ENCODE results near the gene CHRNA1.
A peak's percentile ranks its signal among the peaks of the same experiment; 100 is the strongest.

The CHRNA1 gene

DNA sequence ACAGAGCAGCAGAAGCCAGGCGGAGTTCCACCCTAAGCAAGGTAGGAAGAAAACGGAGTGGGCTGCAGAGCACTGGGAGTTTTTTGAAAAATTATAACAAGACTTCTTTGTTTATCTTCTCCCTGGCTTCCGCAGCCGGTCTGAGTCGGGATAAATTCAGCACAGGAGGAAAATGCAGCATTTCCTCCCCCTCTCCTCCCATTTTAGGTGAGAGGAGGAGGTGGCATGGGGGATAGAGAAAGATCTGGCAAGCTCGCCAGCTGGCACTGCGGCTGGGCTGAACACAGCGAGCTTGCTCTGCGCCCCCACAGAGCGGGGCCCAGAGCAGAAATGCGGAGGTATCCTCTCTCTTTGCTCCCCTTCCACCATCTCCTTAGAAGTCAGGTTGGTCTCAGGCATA lies 17.7 kb upstream of the CHRNA1 start:
- DNase-seq (ENCODE audit: low read depth): no peak

DNA sequence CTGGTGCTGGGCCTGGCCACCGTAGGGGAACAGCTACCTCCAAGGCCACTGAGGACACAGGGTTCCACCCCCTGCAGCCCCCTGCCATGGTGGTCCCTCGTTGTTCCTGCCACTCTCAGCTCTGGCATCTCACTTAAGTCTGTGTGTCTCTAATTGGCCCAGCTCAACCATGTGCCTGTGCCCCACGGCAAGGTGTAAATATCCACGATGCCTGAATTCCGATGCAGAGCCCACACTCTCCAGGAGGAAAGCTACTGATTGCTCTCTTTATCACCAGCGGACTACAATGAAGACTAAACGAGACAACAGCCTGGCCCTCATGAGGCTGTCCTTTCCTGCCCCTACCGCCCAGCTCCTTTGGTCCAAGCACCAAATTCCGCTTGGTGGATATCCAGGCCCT lies 17.0 kb upstream of the CHRNA1 start:
- DNase-seq (ENCODE audit: low read depth): no peak

DNA sequence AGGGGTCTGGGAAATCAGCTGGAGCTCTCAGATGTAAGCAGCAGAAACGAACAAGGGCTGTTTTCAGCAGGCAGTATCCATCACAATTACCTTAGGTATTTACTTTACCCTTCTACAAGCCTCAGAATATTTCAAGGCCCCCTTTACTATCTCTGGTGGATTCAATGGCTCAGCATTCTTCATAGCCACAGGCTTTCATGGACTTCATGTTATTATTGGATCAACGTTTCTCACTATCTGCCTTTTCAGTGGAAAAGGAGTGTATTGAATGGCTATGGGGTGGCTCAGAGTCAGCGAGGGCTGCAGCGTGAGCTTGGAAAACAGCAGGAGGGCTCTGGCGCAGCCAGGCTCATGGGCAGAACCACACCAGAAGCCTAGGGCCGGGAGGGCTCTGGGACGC lies 16.6 kb upstream of the CHRNA1 start:
- DNase-seq (ENCODE audit: low read depth): no peak

DNA sequence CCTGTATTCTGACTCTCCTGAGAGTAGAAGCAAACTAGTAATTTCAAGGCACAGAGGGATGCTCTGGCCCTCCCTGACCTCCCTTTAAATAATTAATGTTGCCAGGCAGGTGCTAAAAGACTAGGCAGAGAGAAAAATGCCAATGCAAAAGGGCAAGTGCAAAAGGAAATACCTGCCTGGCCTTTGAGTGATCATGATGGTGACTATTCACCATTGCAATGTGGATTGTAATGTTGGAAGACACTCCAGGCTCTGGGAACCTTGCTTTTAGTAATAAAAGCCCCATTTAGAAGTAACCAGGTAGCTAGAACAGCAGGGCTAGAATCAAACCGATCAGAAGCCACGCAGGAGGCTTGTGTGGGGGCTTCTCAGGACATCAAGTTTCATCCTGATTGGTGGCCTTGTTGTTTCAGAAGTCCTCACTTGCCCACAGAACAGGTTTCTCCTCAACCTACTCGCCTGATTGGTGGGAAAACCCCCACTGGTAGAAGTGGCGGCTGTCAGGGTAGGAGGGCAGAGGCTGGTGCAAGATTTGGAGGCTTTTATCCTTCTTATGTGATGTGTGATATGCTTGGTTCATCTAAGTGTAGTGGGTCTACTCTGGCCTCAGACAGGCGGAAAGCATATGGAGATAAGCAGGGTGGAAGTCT lies 16.0 kb upstream of the CHRNA1 start:
- no peak for DNase-seq (ENCODE audit: low read depth)

DNA sequence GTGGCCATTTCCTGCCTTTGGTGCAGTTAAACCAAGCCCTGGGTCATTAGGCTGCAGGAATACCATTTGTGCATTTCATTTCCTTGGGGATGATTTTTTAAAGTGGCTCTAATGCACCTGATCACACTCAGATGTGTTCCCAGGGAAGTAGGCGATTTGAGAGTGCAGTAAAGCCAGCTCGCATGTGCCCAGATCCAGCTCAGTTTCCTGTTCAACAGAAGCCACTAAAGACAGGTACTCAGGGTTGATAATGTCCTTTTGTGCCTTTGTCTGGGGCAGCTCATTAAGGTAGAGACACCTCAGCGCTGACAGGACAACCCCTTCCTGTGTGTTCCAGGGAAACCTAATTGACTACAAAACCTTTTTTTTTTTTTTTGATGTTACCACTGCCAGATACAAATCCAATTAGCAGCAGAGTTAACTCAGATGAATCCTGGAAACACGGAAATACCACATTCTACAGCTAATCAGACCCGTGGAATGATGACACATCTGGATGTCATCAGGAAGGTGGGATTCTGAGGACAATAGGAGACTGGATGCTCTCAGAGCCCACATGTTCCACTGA lies 15.2 kb upstream of the CHRNA1 start:
- no peak for DNase-seq (ENCODE audit: low read depth)

DNA sequence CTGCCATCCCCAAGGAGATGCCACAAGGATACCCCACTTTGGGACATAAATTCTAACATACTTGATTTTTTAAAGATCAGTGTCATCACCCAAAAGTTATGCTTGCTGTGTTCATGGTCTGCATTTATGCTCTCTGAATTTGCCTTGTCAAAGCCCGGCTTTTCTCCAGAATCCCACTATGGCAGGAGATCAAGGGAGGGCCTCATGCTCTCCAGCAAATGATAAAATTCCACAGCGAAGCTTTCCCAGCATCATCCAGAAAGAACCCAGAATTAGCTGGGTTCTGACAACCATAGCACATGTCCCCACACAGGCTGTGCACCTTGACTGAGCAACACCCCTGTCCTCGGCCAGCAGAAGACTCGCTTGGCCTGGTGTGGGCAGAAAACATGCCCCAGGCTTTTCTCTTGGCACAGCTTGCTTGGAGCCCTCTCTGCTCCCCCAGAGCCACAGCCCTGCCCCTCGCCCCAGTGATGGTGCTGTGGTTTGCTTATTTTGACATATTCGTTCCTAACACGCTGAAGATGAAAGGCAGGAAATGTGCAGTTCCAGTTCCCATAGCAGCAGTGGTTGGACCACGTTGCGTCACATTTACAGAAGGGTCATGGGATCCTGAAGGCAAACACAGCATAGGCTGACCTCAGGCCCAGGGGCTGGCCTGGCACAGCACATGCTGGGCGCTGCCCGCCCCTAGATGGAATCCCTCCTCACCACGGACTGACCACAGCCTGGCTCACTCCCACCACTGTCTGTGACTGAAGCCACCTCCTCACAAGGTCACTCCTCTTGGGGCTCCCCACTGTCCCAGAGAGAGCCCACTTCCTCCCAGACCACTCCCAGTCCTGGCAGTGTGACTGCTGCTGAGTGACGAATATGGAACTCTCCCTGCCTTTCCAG lies 14.1 kb upstream of the CHRNA1 start:
- DNase-seq (ENCODE audit: low read depth): peak; percentile 50

DNA sequence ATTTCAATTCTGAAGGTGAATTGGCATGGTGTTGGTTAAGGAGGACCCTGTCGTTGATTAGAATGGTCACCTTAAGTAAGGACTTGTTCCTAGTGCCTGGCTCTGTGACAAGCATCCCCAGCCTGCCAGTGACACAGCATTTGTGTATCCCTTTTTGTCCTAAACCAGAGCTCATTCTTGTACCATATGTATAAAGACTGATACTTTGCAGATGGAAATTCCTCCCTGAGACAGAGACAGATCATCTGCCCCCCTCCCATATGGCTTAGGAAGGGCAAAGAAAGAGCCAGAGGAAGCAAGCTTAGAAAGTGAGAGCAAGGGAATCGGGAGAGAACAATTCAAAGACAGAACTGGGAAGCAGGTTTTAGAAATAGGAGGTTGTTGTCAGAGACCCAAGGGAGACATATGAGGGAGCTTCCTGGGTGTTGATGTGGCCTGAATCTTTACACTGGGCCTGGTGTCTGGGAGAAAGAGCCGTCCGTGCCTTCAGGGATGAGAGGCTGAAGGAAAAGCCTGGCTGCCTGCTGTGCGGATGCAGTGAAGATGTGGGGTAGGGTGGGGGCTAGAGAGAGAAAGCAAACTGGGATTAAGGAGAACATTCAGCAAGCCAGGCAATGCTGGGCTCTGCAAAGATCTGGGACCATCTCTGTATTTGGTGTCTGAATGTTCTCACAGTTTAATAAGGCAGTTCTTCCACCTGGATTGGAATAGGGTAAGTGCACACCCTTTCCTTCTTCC lies 13.2 kb upstream of the CHRNA1 start:
- no peak for DNase-seq (ENCODE audit: low read depth)

DNA sequence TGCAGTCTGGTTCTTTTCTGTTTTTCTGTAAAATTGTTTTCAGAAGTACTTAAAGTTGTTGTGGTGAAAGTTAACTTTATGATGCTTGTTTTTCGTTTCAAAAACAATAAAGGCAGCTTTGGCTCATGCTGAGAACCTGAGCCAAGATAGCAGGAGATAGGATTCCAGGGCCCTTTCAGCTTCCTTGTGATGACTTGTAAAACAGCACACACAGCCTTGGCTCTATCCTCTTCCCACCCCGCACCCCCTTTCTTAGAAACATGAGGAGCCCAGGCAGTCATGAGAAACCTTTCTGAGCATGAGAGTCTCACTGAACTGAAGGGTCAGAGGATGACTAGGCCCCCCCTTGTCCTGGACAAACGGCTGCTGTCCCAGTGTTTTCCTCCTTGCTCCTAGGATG lies 12.4 kb upstream of the CHRNA1 start:
- DNase-seq (ENCODE audit: low read depth): no peak

DNA sequence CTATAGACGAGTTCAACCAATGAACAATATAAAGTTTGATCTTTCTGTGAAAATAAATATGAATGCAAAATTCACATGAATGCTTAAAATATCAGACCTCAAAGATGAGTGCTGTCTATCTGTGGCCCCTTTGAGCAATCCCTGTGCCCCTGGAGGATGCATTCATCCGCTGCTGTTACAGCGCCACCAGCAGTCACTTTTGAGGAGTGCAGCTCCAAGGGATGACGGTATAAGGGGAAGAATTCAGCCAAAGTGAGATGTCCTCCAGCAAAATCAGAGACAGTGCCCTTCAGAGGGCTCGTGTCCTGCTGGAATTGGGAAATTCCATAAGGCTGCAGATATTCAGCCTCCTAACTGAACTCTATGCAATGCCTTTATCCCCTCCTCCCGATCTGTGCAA lies 12.0 kb upstream of the CHRNA1 start:
- DNase-seq (ENCODE audit: low read depth): no peak

DNA sequence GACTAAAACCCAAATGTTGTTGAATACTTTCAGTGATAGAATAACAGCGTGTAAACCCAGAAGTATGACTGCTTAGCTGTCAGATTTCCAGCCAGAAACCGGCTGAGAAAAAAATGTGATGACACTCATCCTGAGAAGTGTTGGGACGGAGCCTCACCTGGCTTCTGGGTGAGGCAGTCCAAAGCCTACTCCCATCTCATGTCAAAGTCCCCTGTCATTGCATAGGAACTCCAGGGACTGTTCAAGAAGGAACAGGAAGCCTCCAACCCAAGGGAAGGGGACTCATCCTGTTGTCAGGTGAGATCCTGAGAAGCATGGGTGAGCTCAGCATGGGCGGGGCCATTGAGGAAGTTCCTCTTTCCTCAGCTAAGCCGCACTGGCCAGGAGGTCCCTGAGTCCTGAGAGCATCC lies 11.3 kb upstream of the CHRNA1 start:
- no peak for DNase-seq (ENCODE audit: low read depth)

DNA sequence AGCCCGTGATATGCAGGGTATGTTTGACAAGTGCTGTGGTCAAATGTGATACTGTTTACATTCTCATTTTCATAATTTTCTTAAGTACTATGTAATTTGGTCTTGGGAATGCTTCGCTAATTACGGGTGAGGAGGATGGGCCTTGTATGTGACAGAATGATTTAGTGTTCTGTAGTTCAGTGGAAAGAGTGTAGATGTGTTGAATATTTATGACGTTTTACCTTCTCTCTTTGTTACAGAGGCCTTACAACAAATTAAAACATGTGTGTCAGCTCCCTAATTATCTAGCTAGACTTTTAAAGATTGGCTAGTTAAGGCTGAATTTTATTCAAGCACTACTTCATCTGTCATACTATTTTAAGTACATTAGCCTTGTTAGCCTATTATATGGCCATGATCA lies 10.6 kb upstream of the CHRNA1 start:
- DNase-seq (ENCODE audit: low read depth): no peak

DNA sequence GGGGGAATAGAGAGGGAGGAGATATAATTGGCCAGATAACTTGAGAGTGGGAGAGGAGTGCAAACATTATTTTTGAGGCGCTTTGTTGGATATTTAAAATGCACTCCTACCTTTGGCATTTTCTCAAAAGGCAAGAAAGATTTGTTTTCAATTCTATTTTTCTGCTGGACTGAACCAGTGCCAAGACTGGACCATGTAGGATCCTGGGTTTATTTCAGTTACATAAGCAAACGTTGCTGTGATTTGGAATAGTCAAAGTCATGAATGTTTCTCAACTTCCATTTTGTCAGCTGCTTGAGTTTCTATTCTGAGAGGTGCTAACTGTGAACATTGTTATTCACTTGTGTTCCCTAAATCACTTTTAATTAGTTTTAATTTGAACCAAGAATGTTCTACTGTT lies 8.9 kb upstream of the CHRNA1 start:
- DNase-seq (ENCODE audit: low read depth): no peak

DNA sequence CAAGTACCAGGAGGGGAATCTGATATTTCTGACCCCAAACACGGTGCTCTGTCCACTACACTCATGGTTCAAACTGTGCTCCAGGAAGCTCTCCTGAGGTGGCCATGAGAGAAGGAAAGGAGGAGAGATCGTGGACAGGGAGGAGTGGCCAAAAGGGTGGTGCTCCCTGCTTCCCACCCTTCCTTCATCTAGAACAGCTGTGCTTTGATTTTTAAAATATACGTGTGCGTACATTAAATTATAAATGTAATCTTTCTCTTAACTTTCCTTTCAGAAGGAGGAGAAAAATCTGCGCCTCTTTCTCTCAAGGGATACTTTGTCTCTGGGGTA lies 8.2 kb upstream of the CHRNA1 start:
- no peak for DNase-seq (ENCODE audit: low read depth)

DNA sequence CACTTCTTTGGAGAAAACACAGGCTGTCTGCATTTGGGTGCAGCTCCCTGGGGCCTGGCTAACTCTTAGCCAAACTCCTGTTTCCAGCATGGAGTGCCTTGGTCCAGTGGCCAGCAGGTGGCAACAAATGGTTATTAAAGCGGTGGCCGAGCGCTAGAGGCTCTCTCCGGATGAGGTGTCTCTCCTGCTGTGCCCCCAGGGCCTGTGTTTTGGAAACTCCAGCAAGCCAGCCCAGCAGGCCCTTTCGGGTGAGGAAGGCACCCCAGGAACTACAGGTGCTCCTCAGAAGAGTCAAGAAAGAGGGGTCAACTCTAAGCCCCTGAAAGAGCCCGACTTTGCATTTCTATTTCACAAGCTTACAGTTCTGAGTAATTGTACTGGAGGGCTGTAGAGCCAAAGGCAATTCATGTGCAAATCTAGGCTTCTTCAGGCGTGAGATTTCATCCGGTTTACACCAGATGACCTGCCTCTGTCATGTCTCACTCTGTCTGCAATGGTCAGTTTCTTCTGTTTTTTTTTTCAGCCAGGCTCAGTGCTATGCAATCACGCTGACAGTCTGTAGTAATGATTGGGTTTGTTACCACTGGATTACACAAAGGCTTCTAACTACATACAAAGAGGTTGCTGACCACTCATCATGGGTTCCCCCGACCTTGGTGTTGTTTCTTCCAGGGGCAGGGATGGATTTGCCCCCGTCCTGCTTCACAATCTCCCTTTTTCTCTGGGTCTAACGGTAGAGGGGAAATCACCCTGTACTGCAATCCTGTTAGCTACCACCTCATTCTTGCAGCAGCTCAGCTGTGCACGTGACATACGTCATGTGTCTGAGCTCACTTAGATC lies 7.6 kb upstream of the CHRNA1 start:
- no peak for DNase-seq (ENCODE audit: low read depth)

DNA sequence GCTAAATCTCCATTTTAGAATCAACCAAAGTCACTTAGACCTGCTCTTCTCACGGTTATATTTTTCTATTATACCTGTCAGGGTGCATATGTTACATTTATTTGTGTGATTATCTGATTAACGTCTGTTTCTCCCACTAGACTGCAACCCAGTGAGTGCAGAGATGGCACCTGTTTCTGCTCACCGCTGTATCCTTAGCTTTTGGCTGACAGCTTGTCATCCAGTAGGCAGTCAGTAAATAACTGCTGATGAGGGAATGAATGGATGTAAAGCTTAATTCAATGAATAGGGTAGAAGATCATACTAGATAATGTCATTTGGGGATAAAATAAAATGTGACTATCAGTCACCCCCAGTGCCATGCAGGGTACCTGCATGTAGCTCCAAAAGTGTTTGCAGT lies 6.9 kb upstream of the CHRNA1 start:
- DNase-seq (ENCODE audit: low read depth): no peak

DNA sequence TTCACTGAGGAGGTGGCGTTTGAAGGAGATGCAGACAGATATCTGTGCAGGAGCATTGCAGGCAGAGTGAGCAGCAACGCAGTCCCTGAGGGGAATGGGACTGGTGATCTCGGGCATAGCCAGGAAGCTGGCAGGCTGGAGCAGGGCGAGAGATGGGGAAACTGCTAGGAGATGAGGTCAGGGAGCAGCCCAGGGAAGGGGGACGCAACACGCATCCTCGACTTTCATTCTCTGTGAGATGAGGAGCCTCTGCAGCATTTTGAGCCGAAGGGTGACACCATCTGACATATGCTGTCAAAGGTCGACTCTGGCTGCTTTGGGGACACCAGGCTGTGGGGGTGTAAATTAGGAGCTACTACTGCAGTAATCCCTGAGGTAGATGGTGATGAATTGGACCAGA lies 4.3 kb upstream of the CHRNA1 start:
- no peak for DNase-seq (ENCODE audit: low read depth)

DNA sequence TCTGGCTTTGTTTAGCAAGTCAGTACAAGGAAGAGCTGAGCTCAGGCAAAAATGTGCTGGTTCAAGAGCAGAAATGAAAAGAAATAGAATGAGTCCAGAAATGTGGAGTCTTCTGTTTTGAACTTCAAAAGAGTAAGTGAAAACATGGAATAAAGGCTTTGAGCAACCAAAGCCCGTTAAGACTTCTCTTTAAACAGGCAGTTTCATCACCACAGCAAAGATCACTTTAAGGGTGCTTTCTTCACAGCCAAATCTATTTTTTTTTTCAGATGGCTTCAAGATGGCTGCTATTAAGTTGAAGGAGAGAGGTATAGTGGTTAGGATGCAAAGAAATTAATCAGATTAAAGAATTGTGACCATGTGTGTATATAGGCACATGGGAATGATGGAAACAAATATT lies 2.0 kb upstream of the CHRNA1 start:
- DNase-seq (ENCODE audit: low read depth): no peak

DNA sequence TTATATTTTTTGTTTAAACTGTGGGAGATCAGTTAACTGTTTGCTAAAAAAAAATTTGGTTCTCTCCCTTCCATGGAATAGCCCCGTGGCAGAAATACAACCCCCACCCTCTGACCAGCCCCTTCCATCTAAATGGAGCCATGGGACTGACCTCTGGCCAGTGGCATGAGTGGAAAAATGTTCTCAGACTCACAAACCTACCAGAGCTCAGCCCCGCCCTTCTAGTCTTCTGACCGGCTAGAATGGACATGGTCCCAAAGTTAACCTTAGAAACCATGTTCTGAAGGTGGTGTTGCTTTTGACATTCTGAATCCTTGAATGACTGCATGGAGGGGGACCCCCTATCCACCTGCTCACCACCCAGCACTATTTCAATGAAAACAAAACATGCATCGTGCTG lies 1.3 kb upstream of the CHRNA1 start:
- no peak for DNase-seq (ENCODE audit: low read depth)

DNA sequence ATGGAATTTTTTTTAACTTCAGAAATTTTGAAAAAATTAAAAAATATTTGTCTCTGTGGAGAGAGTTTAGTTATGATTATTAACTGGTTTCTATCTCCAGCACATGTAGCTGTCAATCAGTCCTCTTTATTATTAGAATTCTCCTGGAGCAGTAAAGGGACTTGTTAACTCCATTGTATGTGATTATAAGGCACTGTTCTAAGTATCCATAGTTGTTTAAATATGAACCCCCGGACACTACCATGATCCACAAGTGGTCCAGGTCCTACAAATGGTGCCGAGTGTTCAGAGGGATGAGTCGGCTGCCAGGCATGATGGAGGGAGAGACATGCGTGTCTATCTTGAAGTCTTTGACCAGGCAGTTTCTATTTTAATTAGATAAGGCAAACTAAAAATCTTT lies 492 bp downstream of the CHRNA1 start:
- DNase-seq (ENCODE audit: low read depth): no peak

DNA sequence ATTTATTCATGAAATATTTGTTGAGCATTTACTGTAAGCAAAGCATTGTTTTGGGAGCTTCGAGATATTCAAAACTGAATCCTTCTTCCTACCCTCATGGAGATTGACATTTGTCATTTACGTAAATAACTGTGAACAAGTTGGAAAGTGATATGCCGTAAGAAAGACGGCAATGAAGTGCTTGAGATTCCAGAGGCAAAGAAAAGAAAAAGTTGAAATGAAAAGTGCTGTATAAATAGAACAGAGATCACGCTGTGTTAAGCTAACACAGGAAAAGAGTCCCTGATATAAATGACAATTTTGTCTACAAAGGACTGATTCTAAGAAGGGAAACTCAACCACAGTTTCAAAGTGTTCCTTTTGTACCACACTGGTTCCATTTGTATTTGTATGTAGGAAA lies 1.8 kb downstream of the CHRNA1 start:
- no peak for DNase-seq (ENCODE audit: low read depth)

DNA sequence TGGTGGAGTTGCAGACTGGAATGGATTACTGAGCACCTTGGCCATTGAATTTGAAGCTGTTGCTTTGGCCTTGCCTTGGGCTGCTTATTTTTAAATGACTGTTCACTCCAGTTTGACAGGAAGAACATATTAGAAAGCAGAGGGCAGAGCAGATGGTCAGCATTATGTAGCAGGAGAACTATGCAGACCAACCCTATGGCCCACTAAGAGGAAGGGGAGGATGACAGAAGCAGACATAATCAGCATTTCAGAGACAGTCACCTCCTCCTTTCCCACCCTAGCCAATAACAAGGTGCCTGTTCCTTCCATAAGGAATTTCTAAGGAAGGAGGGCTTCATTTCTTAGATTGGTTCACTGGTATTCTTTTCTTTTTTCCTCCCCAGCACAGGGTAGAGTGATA lies 2.4 kb downstream of the CHRNA1 start:
- no peak for DNase-seq (ENCODE audit: low read depth)

DNA sequence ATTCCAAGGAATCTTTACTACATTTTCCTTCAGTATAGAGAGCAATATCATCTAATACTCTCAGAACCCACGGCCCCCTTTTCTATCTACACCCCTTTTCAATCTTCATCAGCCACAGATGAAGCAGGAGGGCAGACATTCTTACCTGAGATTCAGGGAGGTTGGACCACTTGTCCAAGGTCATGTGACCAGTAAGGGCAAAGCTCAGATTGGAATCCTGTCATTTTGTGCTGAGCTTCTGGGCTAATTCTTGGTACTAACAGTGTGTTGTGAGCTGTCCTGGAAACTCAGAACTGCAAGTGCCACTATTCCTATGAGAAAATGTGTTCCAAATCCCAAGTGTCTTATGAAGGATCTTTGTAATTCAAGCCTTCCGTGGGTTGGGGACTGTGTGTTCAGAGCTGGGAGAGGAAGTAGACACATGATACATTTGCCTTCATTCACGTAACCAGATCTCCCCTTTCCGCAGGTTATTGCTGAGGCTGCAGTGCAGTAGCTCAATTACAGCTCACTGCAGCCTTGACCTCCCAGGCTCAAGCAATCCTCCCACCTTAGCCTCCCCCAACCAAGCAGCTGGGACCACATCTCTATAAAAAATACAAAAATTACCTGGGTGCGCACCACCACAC lies 3.3 kb downstream of the CHRNA1 start:
- no peak for DNase-seq (ENCODE audit: low read depth)
